HEK293 (cell line): ENCODE measurements around the gene SOCS1.

Source experiments
- CTCF ChIA-PET: fragments of 350-600 bp; formaldehyde crosslinking; extraction: SDS; loops from one replicate; lab custom pipeline; 2021; ENCODE audit warnings: antibody characterized with exemption; lab: Yijun Ruan, JAX
- POLR2A ChIA-PET: fragments of 300-600 bp; formaldehyde crosslinking; extraction: SDS; loops from one replicate; lab custom pipeline; 2020; ENCODE audit warnings: antibody characterized with exemption, inconsistent platforms; lab: Yijun Ruan, JAX
- H3K27ac ChIP-seq: fragments of 200-500 bp; sonication (Bioruptor generic); 2 replicates; pipeline ENCODE4 v1.5.1; 2014; ENCODE audit warnings: low read depth, low read length, control low read depth, inconsistent platforms; ENCODE audit errors: extremely low read depth
- H3K36me3 ChIP-seq, 2 experiments: fragments of 200-500 bp in 1 of 2; sonication (Bioruptor generic) in 1 of 2; 1 replicate in 1 of 2; 2 replicates in 1 of 2; pipeline ENCODE4 v1.5.1; 2014 to 2017; ENCODE audit warnings: inconsistent platforms in 2 of 2, low read length in 2 of 2; ENCODE audit not compliant: control insufficient read depth in 2 of 2, insufficient read depth in 1 of 2
- H3K4me1 ChIP-seq: fragments of 200-500 bp; sonication (Bioruptor generic); 2 replicates; pipeline ENCODE4 v1.5.1; 2014; ENCODE audit warnings: mild to moderate bottlenecking, low read length, inconsistent platforms; ENCODE audit not compliant: control insufficient read depth, insufficient read depth
- H3K4me3 ChIP-seq: 2 replicates; pipeline ENCODE4 v1.5.1; 2011; ENCODE audit warnings: low read depth, mild to moderate bottlenecking, control low read depth, low read length, moderate library complexity
- H3K9me3 ChIP-seq: fragments of 200-500 bp; sonication (Bioruptor generic); 2 replicates; pipeline ENCODE4 v1.5.1; 2014; ENCODE audit warnings: low read depth, low read length, inconsistent platforms; ENCODE audit not compliant: control insufficient read depth, insufficient read depth
- BCL11A ChIP-seq: fragments of 450-650 bp; formaldehyde crosslinking; IDR thresholded peaks from 2 replicates; pipeline ENCODE4 v1.5.1; 2016; ENCODE audit warnings: low read depth, missing biosample characterization, missing genetic modification characterization
- CTCF ChIP-seq: fragments of 450-650 bp; formaldehyde crosslinking; IDR thresholded peaks from 2 replicates; pipeline ENCODE4 v1.5.1; 2016; ENCODE audit warnings: missing biosample characterization, missing genetic modification characterization
- OSR2 ChIP-seq: fragments of 450-650 bp; formaldehyde crosslinking; IDR thresholded peaks from 2 replicates; pipeline ENCODE4 v1.5.1; 2016; ENCODE audit warnings: missing biosample characterization, missing genetic modification characterization
- SP7 ChIP-seq: fragments of 450-650 bp; formaldehyde crosslinking; IDR thresholded peaks from 2 replicates; pipeline ENCODE4 v1.5.1; 2016; ENCODE audit warnings: missing biosample characterization, missing genetic modification characterization
- TCF7L2 ChIP-seq: IDR thresholded peaks from 2 replicates; pipeline ENCODE4 v1.6.1; 2011; ENCODE audit warnings: low read depth, mild to moderate bottlenecking, inconsistent platforms, low read length, moderate library complexity, borderline replicate concordance
- ZBTB20 ChIP-seq: fragments of 450-650 bp; formaldehyde crosslinking; IDR thresholded peaks from 2 replicates; pipeline ENCODE4 v1.5.1; 2016; ENCODE audit warnings: missing biosample characterization, missing genetic modification characterization
- ZFP41 ChIP-seq: fragments of 450-650 bp; formaldehyde crosslinking; IDR thresholded peaks from 2 replicates; pipeline ENCODE4 v1.5.1; 2016; ENCODE audit warnings: missing biosample characterization, missing genetic modification characterization, borderline replicate concordance
- ZIC2 ChIP-seq: fragments of 450-650 bp; formaldehyde crosslinking; IDR thresholded peaks from 2 replicates; pipeline ENCODE4 v1.5.1; 2016; ENCODE audit warnings: missing biosample characterization, missing genetic modification characterization
- ZNF214 ChIP-seq: fragments of 450-650 bp; formaldehyde crosslinking; IDR thresholded peaks from 2 replicates; pipeline ENCODE4 v1.5.1; 2017; ENCODE audit warnings: missing biosample characterization, mild to moderate bottlenecking, missing genetic modification characterization, borderline replicate concordance
- ZNF221 ChIP-seq: fragments of 450-650 bp; formaldehyde crosslinking; IDR thresholded peaks from 2 replicates; pipeline ENCODE4 v1.5.1; 2017; ENCODE audit warnings: missing biosample characterization, missing genetic modification characterization, borderline replicate concordance
- ZNF654 ChIP-seq: fragments of 450-650 bp; formaldehyde crosslinking; IDR thresholded peaks from 2 replicates; pipeline ENCODE4 v1.5.1; 2016; ENCODE audit warnings: low read depth, missing biosample characterization, missing genetic modification characterization
- ZNF670 ChIP-seq: fragments of 450-650 bp; formaldehyde crosslinking; IDR thresholded peaks from 2 replicates; pipeline ENCODE4 v1.5.1; 2016; ENCODE audit warnings: missing biosample characterization, missing genetic modification characterization, low read depth
- TF ChIP-seq, protein P1 (sequence below): fragments of 450-650 bp; formaldehyde crosslinking; IDR thresholded peaks from 2 replicates; pipeline ENCODE4 v1.5.1; 2016; ENCODE audit warnings: missing biosample characterization, missing genetic modification characterization, borderline replicate concordance
- TF ChIP-seq, protein P2 (sequence below): fragments of 450-650 bp; formaldehyde crosslinking; IDR thresholded peaks from 2 replicates; pipeline ENCODE4 v1.5.1; 2016; ENCODE audit warnings: missing biosample characterization, missing genetic modification characterization

Gene SOCS1

GRCh38 chr16:11233727-11234376 lies 22.2 kb downstream of the SOCS1 start (continued):
- TF ChIP-seq, protein P1, sequence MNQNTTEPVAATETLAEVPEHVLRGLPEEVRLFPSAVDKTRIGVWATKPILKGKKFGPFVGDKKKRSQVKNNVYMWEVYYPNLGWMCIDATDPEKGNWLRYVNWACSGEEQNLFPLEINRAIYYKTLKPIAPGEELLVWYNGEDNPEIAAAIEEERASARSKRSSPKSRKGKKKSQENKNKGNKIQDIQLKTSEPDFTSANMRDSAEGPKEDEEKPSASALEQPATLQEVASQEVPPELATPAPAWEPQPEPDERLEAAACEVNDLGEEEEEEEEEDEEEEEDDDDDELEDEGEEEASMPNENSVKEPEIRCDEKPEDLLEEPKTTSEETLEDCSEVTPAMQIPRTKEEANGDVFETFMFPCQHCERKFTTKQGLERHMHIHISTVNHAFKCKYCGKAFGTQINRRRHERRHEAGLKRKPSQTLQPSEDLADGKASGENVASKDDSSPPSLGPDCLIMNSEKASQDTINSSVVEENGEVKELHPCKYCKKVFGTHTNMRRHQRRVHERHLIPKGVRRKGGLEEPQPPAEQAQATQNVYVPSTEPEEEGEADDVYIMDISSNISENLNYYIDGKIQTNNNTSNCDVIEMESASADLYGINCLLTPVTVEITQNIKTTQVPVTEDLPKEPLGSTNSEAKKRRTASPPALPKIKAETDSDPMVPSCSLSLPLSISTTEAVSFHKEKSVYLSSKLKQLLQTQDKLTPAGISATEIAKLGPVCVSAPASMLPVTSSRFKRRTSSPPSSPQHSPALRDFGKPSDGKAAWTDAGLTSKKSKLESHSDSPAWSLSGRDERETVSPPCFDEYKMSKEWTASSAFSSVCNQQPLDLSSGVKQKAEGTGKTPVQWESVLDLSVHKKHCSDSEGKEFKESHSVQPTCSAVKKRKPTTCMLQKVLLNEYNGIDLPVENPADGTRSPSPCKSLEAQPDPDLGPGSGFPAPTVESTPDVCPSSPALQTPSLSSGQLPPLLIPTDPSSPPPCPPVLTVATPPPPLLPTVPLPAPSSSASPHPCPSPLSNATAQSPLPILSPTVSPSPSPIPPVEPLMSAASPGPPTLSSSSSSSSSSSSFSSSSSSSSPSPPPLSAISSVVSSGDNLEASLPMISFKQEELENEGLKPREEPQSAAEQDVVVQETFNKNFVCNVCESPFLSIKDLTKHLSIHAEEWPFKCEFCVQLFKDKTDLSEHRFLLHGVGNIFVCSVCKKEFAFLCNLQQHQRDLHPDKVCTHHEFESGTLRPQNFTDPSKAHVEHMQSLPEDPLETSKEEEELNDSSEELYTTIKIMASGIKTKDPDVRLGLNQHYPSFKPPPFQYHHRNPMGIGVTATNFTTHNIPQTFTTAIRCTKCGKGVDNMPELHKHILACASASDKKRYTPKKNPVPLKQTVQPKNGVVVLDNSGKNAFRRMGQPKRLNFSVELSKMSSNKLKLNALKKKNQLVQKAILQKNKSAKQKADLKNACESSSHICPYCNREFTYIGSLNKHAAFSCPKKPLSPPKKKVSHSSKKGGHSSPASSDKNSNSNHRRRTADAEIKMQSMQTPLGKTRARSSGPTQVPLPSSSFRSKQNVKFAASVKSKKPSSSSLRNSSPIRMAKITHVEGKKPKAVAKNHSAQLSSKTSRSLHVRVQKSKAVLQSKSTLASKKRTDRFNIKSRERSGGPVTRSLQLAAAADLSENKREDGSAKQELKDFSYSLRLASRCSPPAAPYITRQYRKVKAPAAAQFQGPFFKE (tag by site-specific recombination), result no peak
- TF ChIP-seq ZNF214 (tag by site-specific recombination) (no peak), ZFP41 (tag by site-specific recombination) (no peak), ZNF221 (tag by site-specific recombination) (no peak), ZIC2 (tag by site-specific recombination) (no peak), BCL11A (tag by site-specific recombination) (no peak), CTCF (tag by site-specific recombination) (no peak)
- TF ChIP-seq, all 188 proteins: peak for 0

DNA sequence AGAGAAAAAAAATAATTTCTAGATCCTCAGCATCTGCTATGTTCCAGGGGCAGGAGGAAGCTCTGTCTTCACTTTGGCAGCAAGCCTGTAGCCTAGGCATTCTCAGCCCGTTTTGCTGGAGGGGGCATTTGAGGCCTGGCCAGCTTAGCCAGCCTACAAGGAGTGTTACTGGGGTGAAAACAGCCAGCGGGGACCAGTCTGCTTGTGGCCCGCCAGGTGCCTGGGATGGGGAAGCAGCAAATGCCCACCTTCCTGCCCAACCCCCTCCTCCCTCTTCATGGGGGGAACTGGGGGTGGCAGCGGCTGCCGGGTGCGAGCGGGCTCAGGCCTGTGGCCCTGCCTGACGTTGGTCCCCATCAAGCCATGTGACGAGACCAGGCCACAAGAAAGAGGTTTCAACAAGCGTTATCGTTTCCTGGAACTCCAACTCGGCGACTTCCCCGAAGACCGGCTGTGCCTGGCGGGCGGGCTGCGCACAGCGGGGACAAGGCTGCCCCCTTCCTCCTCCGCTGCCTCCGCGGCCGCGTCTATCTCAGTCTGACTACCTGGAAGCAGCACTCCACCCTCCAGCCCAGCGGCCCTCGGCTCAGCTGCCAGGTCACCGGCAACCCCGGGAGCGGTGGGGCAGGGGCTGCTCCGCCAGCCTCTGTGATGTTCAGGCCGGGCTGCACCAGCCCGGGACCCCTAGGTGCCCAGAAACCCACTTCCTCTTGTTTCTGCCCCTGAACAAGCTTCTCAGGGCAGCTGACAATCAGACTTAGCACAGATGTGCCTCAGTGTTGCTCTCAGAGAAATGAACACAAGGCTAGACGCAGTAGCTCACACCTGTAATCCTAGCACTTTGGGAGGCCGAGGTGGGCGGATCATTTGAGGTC lies 22.9 kb downstream of the SOCS1 start:
- ChIA-PET POLR2A (no interaction called here), CTCF (interaction anchor here (0.6 kb wide), 1 partner anchor 51 kb away, joined by 3 read pairs; no protein-coding TSS in a partner anchor)
- Histone ChIP-seq H3K27ac (no peak overlapping the region), H3K9me3 (no peaks in the 10 kb centered on the region), H3K4me1 (no peaks in the 10 kb centered on the region), H3K36me3 (no peaks in the 10 kb centered on the region), H3K4me3 (no peak overlapping the region)
- TF ChIP-seq ZNF654 (tag by site-specific recombination), result no peak
- no peak for TF ChIP-seq SP7
- TF ChIP-seq ZBTB20 (tag by site-specific recombination), result no peak
- no peak for TF ChIP-seq TCF7L2
- TF ChIP-seq OSR2, result no peak
- TF ChIP-seq, protein P2, sequence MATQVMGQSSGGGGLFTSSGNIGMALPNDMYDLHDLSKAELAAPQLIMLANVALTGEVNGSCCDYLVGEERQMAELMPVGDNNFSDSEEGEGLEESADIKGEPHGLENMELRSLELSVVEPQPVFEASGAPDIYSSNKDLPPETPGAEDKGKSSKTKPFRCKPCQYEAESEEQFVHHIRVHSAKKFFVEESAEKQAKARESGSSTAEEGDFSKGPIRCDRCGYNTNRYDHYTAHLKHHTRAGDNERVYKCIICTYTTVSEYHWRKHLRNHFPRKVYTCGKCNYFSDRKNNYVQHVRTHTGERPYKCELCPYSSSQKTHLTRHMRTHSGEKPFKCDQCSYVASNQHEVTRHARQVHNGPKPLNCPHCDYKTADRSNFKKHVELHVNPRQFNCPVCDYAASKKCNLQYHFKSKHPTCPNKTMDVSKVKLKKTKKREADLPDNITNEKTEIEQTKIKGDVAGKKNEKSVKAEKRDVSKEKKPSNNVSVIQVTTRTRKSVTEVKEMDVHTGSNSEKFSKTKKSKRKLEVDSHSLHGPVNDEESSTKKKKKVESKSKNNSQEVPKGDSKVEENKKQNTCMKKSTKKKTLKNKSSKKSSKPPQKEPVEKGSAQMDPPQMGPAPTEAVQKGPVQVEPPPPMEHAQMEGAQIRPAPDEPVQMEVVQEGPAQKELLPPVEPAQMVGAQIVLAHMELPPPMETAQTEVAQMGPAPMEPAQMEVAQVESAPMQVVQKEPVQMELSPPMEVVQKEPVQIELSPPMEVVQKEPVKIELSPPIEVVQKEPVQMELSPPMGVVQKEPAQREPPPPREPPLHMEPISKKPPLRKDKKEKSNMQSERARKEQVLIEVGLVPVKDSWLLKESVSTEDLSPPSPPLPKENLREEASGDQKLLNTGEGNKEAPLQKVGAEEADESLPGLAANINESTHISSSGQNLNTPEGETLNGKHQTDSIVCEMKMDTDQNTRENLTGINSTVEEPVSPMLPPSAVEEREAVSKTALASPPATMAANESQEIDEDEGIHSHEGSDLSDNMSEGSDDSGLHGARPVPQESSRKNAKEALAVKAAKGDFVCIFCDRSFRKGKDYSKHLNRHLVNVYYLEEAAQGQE (tag by site-specific recombination), result no peak
- no peak for TF ChIP-seq ZNF670 (tag by site-specific recombination)
